GM19239 (cell line): ENCODE data around the gene EFCAB12.
"Not testable (repeated sequence)": the region's sequence is repeated elsewhere in the genome, so short reads cannot be mapped to it uniquely, and the experiment has no call there.

ENCODE experiments used
- DNase-seq: peaks from one replicate; pipeline ENCODE4 v3.0.0; 2011; ENCODE audit warnings: low spot score; ENCODE audit not compliant: insufficient read length
- FAIRE-seq: peaks from 2 replicates; lab custom pipeline; 2011; peaks lifted over from hg19 to GRCh38; lab: Jason Lieb, UNC

Gene EFCAB12

DNA sequence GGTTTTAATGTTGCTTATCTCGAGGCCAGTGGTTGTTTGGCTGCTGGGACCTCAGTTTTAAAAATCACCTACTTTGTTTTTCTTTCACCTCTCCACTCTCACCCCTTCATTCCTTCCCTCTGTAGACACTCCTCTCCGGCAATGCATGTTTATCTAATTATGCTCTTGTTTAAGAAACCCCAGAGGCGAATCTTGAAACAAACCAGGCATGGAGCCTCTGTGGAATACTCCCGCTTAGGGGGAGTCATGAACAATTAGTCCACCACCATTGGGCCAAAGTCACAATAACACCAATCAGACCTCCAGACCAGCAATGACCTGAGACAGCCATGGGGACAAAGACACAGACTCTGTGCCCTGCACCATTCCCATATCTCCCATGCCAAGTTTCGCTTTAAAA is 53.3 kb downstream of the EFCAB12 start:
- FAIRE-seq: no peak
- no peak for DNase-seq

GRCh38 chr3:129371041-129371826 is 57.2 kb downstream of the EFCAB12 start:
- FAIRE-seq: no peak
- DNase-seq: no peak

- FAIRE-seq: no peak
These were observed 58.0 kb downstream of the EFCAB12 start for GRCh38 chr3:129370248-129370964.

GRCh38 chr3:129369711-129370110 is 58.7 kb downstream of the EFCAB12 start:
- FAIRE-seq (no peak), DNase-seq (no peak)

More at GRCh38 chr3:129370248-129370964, 58.0 kb downstream of the EFCAB12 start:
- DNase-seq: no peak

DNA sequence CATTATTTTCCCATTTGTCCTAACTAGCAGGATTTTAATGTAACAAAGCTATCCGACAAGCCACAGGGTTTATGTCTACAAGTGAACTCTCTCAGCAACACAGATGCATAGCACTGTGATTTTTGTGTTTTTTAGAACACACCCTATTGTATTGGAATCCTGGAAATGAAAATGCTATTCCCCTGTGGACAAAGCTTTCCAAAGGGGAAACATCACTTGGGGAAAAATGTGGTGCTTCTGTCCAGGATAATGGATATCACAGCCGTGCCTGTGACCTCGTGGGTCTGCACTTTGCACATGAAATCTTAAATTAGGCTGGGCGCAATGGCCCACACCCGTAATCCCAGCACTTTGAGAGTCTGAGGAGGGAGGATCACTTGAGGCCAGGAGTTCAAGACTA is 60.6 kb downstream of the EFCAB12 start:
- DNase-seq (no peak), FAIRE-seq (no peak)

DNA sequence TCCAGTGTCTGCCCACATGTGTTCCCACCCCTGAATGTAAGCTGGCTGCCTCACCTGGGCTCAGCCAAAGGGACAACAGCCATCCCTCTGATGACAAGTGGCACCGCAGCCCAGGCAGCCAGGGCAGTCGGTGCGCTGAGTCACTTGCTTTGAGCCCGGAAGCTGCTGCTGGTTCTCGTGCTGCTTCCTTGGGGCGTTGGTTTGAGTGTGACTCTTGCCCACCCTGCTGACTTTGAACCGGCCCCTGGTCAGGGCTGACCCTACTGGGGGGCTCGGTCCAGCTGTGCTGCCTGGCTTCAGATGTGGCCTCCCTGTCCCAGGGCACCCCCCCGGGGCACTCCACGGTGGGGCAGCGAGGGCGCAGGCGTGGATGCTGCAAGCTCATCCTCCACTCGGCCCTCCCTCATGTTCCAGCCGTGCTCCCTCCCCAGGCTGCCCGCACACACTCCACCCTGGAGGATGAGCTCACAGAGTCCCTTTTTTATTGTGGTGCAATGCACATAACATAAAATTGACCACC is 62.1 kb downstream of the EFCAB12 start:
- no peak for FAIRE-seq
- DNase-seq: no peak

DNA sequence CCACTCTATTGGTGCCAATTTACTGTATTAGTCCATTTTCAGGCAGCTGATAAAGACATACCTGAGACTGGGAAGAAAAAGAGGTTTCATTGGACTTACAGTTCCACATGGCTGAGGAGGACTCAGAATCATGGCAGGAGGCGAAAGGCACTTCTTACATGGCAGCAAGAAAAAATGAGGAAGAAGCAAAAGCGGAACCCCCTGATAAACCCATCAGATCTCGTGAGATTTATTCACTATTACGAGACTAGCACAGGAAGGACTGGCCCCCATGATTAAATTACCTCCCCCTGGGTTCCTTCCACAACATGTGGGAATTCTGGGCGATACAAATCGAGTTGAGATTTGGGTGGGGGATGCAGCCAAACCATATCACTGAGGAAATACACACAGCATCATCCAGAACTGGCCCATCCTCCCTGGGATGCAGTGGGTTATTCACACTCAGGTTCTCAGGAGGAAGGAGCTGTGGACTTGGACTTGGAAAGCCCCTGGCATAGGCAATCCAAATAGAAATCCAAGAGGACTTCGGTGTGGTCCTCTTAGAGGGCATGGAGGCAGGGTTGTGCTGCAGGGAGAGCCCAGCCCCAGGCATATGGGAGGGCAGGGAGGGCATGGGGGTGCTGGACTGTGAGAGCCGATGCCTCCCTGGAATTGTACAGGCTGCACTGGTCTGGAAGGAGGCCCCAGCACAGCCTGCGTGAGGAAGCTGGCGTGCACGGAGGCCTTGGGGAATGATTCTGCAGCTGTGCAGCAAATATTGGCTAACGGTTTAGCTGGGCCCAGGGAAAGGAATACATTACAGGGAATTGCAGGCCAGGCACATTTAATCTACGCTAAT is 62.9 kb downstream of the EFCAB12 start:
- no peak for FAIRE-seq

DNA sequence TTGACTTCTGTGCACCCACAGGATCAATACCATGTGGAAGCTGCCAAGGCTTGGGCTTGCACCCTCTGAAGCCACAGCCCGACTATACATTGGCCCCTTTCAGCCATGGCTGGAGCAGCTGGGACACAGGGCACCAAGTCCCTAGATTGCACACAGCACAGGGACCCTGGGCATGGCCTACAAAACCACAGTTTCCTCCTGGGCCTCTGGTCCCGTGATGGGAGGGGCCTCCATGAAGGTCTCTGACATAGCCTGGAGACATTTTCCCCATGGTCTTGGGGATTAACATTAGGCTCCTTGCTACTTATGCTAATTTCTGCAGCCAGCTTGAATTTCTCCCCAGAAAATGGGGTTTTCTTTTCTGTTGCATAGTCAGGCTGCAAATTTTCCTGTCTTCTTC is 63.6 kb downstream of the EFCAB12 start:
- not testable (repeated sequence) for FAIRE-seq, DNase-seq

More for the DNA sequence above, 62.9 kb downstream of the EFCAB12 start:
- DNase-seq: no peak

DNA sequence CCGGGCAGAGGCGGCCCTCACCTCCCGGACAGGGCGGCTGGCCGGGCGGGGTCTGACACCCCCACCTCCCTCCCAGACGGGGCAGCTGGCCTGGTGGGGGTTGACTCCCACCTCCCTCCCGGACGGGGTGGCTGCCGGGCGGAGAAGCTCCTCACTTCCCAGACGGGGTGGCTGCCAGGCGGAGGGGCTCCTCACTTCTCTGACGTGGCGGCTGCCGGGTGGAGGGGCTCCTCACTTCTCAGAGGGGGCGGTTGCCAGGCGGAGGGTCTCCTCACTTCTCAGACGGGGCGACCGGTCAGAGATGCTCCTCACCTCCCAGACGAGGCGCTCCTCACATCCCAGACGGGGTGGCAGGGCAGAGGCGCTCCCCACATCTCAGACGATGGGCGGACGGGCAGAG is 65.1 kb downstream of the EFCAB12 start:
- DNase-seq, FAIRE-seq: not testable (repeated sequence)

DNA sequence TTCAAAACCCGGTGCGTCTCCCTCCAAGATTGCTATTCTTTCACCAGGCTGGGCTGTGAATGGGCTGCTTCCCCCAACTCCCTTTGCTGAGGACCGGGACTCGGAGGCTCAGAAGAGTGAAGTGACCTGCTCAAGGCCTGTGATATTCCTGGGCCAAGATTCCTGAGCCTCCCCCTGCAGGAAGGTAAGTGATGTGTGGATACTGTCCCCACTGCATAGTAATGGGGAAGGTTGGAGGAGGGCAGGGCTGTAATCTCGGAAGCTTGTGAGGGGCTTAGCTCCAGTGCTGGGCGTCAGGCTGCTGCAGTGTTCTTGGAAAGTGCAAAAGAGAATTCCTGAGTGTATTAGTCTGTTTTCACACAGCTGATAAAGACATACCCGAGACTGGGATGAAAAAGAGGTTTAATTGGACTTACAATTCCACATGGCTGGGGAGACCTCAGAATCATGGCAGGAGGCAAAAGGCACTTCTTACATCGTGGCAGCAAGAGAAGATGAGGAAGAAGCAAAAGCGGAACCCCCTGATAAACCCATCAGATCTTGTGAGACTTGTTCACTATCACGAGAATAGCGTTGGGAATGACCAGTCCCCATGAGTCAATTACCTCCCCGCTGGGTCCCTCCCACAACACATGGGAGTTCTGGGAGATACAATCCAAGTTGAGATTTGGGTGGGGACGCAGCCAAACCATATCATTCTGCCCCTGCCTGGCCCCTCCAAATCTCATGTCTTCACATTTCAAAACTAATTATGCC is 67.6 kb downstream of the EFCAB12 start:
- no peak for FAIRE-seq

DNA sequence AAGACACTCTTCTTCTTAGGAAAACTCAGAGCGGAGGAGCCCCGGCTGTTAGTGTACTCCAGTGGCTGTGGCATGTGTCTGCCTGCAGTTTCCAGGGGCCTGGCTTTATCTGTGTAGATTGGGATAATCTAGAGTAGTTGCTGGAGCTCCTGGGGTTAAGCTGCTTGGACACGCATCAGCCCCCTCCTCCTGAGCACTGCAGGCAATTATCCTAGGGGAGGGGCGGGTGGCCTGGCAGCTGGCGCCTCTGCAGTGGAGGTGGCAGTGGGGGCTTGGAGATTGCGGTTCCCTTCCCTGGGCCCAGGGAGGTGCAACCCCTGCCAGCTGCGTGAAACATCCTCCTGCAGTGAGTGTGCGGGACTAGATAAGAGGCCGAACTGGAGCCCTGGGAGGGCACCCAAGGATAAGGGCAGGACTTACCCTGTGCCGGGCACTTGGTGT is 68.2 kb downstream of the EFCAB12 start:
- FAIRE-seq (no peak), DNase-seq (no peak)

More for the DNA sequence above, 67.6 kb downstream of the EFCAB12 start:
- DNase-seq: no peak

GRCh38 chr3:129358772-129359371 is 69.6 kb downstream of the EFCAB12 start:
- FAIRE-seq (no peak), DNase-seq (no peak)

DNA sequence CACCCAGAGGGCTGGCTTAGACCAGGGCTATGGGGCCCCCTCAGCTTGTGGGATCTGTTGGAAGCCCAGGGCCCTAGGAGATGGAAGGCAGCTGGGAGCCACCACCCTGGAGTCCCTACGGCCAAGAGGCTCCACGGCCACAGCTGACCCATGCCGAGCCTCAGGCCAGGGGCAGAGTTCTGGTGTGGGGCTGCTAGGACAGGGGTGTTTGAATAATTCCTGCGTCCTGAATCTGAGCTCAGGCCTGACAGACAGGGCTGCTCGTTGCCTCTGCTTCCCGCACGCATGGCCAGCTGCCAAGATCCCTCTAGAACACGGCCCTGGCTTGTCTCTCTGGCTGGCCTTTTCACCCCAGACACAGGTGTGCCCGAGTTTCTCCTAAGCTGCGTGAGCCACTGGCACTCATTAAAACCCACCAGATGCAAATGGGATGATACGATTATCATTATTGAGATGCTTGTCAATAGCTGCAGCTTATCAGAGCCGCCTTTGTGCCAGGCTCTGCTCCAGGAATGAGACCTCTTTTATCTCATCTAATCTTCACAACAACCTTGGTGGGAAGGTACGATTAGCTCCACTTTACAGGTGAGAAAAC is 70.2 kb downstream of the EFCAB12 start:
- FAIRE-seq (no peak), DNase-seq (no peak)

GRCh38 chr3:129357616-129358015 is 70.8 kb downstream of the EFCAB12 start:
- FAIRE-seq: no peak
- no peak for DNase-seq

GRCh38 chr3:129356756-129357425 is 71.5 kb downstream of the EFCAB12 start:
- no peak for DNase-seq
- no peak for FAIRE-seq

- DNase-seq (no peak), FAIRE-seq (no peak)
These were observed 74.9 kb downstream of the EFCAB12 start for GRCh38 chr3:129353589-129353941.

- no peak for FAIRE-seq
- no peak for DNase-seq
These were observed 75.5 kb downstream of the EFCAB12 start for GRCh38 chr3:129352650-129353588.
